Rectal smooth muscle tissue (tissue), 1 donor: Measurements from ENCODE around the gene RBM4.

Source experiments
- H3K27ac ChIP-seq: one replicate; pipeline ENCODE4 v1.7.0; 2013; ENCODE audit warnings: low read depth, low read length, inconsistent platforms
- H3K27me3 ChIP-seq: one replicate; pipeline ENCODE4 v1.7.0; 2013; ENCODE audit warnings: low read length; ENCODE audit not compliant: control insufficient read depth, insufficient read depth
- H3K36me3 ChIP-seq: one replicate; pipeline ENCODE4 v1.7.0; 2013; ENCODE audit warnings: low read length; ENCODE audit not compliant: control insufficient read depth, insufficient read depth
- H3K4me1 ChIP-seq: one replicate; pipeline ENCODE4 v1.7.0; 2013; ENCODE audit warnings: low read length; ENCODE audit not compliant: control insufficient read depth, insufficient read depth
- H3K4me3 ChIP-seq: one replicate; pipeline ENCODE4 v1.7.0; 2013; ENCODE audit warnings: low read length
- H3K9ac ChIP-seq: one replicate; pipeline ENCODE4 v1.7.0; 2013; ENCODE audit warnings: low read length

The RBM4 gene

GRCh38 chr11:66676282-66676919 lies 37.9 kb downstream of the RBM4 start:
- Histone ChIP-seq H3K27ac (no peak overlapping the region), H3K4me1 (peaks cover 19% of the 10 kb centered on the region), H3K27me3 (no peaks in the 10 kb centered on the region), H3K4me3 (peak overlapping the region; percentile 69), H3K36me3 (no peaks in the 10 kb centered on the region), H3K9ac (no peak overlapping the region)

DNA sequence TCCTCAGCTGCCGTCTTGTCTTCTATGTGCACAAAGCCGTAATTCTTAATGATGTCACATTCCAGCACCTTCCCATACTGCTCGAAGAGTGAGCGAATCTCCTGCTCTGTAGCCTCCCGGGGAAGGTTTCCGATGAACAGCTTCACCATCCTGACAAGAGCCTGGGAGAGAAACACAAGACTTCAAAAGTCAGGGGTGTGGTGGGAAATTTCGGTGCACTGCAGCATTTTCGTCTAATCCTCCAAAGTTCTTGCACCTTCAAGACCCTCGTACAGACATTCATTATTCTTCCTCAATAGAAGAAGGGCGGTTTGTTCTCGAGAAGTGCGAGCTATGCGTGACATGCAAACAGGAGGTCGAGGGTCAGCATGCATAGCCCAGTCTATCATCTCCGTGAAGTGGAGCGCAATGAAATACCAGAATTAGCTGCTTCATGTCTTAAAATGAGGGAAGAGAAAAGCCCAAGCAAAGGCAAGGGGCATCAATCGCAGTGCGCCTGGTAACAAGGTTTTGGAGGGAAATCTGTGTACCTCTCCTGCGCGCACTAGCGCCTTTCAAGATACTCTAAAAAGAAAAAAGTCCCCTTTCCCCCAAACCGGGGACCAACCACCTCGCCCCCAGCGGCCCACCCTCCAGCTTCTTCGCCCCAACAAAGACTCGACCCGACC lies 38.6 kb downstream of the RBM4 start:
- H3K27me3 ChIP-seq = no peaks in the 10 kb centered on the region

GRCh38 chr11:66677599-66678375 lies 39.3 kb downstream of the RBM4 start, which contains the start of gene RBM4B:
RBM4B (minus strand) TSS chr11:66677887; CDS start chr11:66677079, 808 bp downstream.
- peaks cover 19% of the 10 kb centered on the region for H3K4me1 ChIP-seq
- H3K36me3 ChIP-seq = no peaks in the 10 kb centered on the region
- H3K27me3 ChIP-seq = no peaks in the 10 kb centered on the region
- peak within 1 kb of the TSS; percentile 99 for H3K27ac ChIP-seq
- H3K9ac ChIP-seq = peak within 1 kb of the TSS; percentile 51
- H3K4me3 ChIP-seq = peak within 1 kb of the TSS; percentile 69

More for the DNA sequence above, 38.6 kb downstream of the RBM4 start:
- Histone ChIP-seq H3K4me3 (peak overlapping the region; percentile 69), H3K9ac (peak overlapping the region; percentile 30), H3K27ac (peak overlapping the region; percentile 99), H3K36me3 (no peaks in the 10 kb centered on the region), H3K4me1 (peaks cover 19% of the 10 kb centered on the region)

GRCh38 chr11:66680966-66681645 lies 42.6 kb downstream of the RBM4 start:
- Histone ChIP-seq H3K4me1 (peaks cover 7% of the 10 kb centered on the region), H3K36me3 (no peaks in the 10 kb centered on the region), H3K9ac (no peak overlapping the region), H3K27ac (no peak overlapping the region), H3K27me3 (no peaks in the 10 kb centered on the region), H3K4me3 (no peak overlapping the region)

DNA sequence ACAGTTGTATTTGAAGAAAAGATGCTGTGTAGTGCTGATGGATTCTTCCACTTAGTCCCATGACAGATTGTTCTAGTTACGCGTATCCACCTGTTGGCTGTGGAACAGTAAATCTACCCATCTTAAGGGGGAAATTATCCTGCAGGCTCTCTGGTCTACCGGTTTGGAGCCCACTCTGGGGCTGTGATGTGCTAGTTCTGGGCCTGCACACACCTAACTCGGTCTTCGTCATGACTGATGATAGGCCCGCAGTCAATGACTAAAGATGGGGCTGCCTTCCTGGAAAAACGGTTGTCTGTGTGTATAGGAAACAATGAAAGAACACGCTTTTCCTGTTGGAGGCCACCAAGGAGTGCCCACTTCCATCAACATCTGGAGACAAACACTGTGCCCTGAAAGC lies 45.4 kb downstream of the RBM4 start:
- Histone ChIP-seq H3K27ac (no peak overlapping the region), H3K9ac (no peak overlapping the region), H3K4me3 (no peak overlapping the region), H3K27me3 (no peaks in the 10 kb centered on the region), H3K36me3 (no peaks in the 10 kb centered on the region), H3K4me1 (no peaks in the 10 kb centered on the region)

- Histone ChIP-seq H3K9ac (no peak overlapping the region), H3K27ac (no peak overlapping the region), H3K4me1 (no peaks in the 10 kb centered on the region), H3K27me3 (no peaks in the 10 kb centered on the region), H3K36me3 (no peaks in the 10 kb centered on the region), H3K4me3 (no peak overlapping the region)
These were observed 46.1 kb downstream of the RBM4 start for GRCh38 chr11:66684635-66685034.

DNA sequence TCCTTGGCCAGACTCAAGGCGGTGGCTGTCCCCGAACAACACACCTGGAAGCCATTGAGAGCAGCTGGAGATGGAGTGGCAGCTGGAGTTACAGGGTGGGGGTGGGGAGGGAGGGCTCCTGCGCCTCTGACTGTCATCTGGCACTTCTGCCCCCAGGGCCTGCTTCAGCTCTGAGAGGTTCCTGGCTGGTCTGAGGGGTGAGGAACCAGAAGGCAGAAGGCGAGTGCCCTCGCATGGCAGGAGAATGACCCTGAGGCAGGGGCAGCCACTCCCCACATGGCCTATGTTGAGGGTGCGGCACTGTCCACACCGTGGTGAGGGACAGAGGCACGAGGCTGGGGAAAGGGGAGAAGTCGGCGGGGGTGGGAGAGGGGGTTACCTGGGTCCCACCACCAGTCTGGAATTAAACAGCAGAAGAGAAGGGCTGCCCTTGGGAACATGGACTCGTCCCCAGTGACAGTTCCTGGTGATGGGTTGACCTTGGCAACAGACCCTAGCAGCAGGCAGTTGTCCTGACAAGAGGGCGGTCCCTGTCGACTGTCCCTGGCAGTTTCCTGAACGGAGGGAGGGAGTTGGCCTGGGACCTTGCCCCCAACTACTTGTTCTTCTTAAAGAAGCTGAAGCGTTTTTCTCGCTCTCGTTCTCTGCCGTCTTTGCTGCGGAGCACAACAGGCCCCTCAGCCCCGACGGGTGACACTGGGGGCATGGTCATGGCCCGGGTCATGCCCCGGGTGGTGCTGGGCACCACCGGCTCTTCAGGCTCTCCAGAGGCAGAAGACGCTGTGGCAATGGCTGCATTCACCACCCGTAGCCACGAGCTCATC lies 47.0 kb downstream of the RBM4 start:
- H3K36me3 ChIP-seq = no peaks in the 10 kb centered on the region
- H3K27ac ChIP-seq = no peak overlapping the region
- H3K4me1 ChIP-seq = no peaks in the 10 kb centered on the region
- H3K4me3 ChIP-seq = no peak overlapping the region
- H3K27me3 ChIP-seq = no peaks in the 10 kb centered on the region
- H3K9ac ChIP-seq = no peak overlapping the region

DNA sequence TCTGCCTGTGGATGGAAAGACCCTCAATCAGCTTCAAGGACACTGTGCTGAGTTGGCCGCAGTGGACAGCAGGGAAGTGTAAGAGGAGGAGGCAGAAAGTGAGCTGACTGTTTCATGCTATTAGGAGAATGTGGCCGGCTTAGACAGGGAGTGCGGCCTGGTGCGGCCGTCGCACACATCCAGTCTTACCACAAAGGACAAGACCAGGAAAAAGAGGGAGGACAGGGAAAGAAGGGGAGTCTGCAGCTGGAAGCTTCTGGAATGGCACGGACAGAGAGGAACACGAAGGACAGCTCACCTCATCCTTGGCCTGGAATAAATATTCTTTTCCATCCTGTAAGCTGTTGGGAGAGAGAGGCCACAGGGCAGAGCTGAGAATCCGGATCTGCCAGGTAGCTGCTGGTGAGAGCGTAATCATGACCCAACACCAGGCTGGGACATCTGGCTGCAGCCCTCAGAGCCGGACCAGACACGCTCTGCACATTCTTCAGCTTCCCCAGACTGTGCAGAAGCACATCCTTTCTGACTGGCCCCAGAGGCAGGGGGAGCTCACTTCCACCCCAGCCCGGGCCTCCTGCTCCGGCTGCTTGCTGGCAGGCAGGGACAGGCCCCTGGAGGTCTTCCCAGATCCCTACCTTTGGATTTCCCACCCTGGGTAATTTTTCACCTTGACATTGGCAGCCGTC lies 47.7 kb downstream of the RBM4 start:
- Histone ChIP-seq H3K27ac (no peak overlapping the region), H3K4me1 (no peaks in the 10 kb centered on the region), H3K9ac (no peak overlapping the region), H3K27me3 (no peaks in the 10 kb centered on the region), H3K4me3 (no peak overlapping the region), H3K36me3 (no peaks in the 10 kb centered on the region)

- no peak overlapping the region for H3K27ac ChIP-seq
- no peaks in the 10 kb centered on the region for H3K36me3 ChIP-seq
- no peaks in the 10 kb centered on the region for H3K27me3 ChIP-seq
- no peak overlapping the region for H3K4me3 ChIP-seq
- H3K9ac ChIP-seq = no peak overlapping the region
- H3K4me1 ChIP-seq = no peaks in the 10 kb centered on the region
These were observed 48.6 kb downstream of the RBM4 start for GRCh38 chr11:66686801-66687750.

- no peaks in the 10 kb centered on the region for H3K27me3 ChIP-seq
- H3K9ac ChIP-seq = no peak overlapping the region
- H3K36me3 ChIP-seq = no peaks in the 10 kb centered on the region
- no peaks in the 10 kb centered on the region for H3K4me1 ChIP-seq
- H3K27ac ChIP-seq = no peak overlapping the region
- H3K4me3 ChIP-seq = no peak overlapping the region
These were observed 49.4 kb downstream of the RBM4 start for GRCh38 chr11:66687831-66688281.
